ENCODE data around the gene CRIM1. TPM values are rescaled to one million over a fixed set of nuclear protein-coding genes. Genes with fewer than 3 reads are reported as not detected.
A peak's percentile ranks its signal among the peaks of the same experiment; 100 is the strongest.

CRIM1 gene
- total RNA-seq, 6 donors from 2014 or later, result 74.7 to 128 (median 110) TPM

DNA sequence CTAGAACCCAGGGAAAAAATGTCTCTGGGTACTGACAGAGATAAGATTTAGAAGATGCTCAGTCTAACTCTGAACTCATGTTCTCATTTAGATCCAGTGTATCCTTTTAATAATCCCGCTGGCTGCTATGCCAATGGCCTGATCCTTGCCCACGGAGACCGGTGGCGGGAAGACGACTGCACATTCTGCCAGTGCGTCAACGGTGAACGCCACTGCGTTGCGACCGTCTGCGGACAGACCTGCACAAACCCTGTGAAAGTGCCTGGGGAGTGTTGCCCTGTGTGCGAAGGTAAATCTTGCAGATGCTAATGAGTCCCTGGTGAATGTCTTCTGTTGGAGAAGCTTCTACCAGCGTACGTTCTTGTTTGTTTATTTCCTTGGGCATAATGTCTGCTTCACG, 123.8 kb downstream of the CRIM1 start:
- TF ChIP-seq EP300 (IDR thresholded peaks at IDR 0.05) (no peak), POLR2A (IDR thresholded peaks at IDR 0.05) (no peak), POLR2AphosphoS5 (IDR thresholded peaks at IDR 0.05) (no peak)
- TF ChIP-seq, protein P1, sequence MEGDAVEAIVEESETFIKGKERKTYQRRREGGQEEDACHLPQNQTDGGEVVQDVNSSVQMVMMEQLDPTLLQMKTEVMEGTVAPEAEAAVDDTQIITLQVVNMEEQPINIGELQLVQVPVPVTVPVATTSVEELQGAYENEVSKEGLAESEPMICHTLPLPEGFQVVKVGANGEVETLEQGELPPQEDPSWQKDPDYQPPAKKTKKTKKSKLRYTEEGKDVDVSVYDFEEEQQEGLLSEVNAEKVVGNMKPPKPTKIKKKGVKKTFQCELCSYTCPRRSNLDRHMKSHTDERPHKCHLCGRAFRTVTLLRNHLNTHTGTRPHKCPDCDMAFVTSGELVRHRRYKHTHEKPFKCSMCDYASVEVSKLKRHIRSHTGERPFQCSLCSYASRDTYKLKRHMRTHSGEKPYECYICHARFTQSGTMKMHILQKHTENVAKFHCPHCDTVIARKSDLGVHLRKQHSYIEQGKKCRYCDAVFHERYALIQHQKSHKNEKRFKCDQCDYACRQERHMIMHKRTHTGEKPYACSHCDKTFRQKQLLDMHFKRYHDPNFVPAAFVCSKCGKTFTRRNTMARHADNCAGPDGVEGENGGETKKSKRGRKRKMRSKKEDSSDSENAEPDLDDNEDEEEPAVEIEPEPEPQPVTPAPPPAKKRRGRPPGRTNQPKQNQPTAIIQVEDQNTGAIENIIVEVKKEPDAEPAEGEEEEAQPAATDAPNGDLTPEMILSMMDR (IDR thresholded peaks at IDR 0.05), result no peak
- WGBS, 2 donors, result 96 to 99% methylated on average over 16 of the region's 16 CpGs
- Histone ChIP-seq H3K27me3 (no peaks in the 10 kb centered on the region), H3K27ac (no peak overlapping the region), H3K9me3 (peaks cover 16 to 22% (median 17%) of the 10 kb centered on the region in 4 donors), H3K4me1 (peaks cover 14 to 35% (median 20%) of the 10 kb centered on the region in 4 donors), H3K36me3 (peaks cover 4 to 49% (median 16%) of the 10 kb centered on the region in 4 donors), H3K4me3 (no peak overlapping the region)
- DNase-seq (peak in 1 of 2 donors; percentile 53), ATAC-seq (ENCODE audit: low FRiP score in 2 of 2) (no peak)

DNA sequence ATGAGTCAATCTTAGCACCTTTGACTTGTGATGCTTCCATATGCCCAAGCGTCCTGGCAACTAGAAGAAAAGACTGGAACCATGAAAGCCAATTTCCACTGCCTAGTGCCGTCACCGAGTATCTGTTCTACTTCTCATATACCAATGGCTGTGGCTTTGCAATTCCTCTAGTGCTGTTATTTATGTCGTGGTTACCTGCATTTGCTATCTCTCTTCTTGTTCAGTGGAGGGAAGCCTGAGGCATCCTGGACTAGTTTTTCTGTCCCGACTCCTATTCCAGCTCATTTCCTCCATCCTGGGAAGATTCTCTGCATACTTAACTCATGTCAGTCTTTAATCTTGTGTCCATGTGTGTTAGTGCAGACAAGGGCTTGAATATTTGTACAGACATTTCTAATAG, 124.5 kb downstream of the CRIM1 start:
- 84 to 88% methylated on average over 5 of the region's 5 CpGs for WGBS, 2 donors
- Histone ChIP-seq H3K27ac (no peak overlapping the region), H3K9me3 (peaks cover 9 to 15% (median 12%) of the 10 kb centered on the region in 4 donors), H3K4me3 (no peak overlapping the region), H3K27me3 (no peaks in the 10 kb centered on the region), H3K36me3 (peaks cover 4 to 47% (median 16%) of the 10 kb centered on the region in 4 donors), H3K4me1 (peaks cover 14 to 41% (median 23%) of the 10 kb centered on the region in 4 donors)
- ATAC-seq (ENCODE audit: low FRiP score in 2 of 2), result no peak
- TF ChIP-seq, protein P1 (IDR thresholded peaks at IDR 0.05), result no peak
- no peak for TF ChIP-seq POLR2A (IDR thresholded peaks at IDR 0.05)
- no peak for TF ChIP-seq POLR2AphosphoS5 (IDR thresholded peaks at IDR 0.05)
- TF ChIP-seq EP300 (IDR thresholded peaks at IDR 0.05), result no peak
- no peak for DNase-seq

DNA sequence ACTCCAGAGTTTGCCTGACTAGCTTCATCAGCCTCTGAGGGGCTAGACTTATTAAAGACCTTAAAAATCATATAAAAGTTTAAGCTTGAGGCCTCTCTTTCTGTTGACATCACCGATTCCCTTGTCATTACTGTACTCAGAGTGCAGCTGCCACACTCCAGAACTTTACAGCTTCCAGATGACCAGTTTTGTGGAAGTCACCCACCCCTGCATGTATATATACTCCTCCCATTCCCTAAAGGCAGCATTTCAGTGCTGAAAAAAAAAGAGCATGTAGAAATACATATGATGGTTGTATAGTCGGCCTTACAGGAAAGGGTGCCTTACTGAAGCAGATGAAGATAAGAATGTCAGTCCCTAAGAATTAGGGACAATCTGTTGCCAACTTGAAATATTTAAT, 125.1 kb downstream of the CRIM1 start:
- 90 to 94% methylated on average over 2 of the region's 2 CpGs for WGBS, 2 donors
- H3K4me1 ChIP-seq, result peaks cover 14 to 45% (median 26%) of the 10 kb centered on the region in 4 donors
- H3K27ac ChIP-seq, result no peak overlapping the region

DNA sequence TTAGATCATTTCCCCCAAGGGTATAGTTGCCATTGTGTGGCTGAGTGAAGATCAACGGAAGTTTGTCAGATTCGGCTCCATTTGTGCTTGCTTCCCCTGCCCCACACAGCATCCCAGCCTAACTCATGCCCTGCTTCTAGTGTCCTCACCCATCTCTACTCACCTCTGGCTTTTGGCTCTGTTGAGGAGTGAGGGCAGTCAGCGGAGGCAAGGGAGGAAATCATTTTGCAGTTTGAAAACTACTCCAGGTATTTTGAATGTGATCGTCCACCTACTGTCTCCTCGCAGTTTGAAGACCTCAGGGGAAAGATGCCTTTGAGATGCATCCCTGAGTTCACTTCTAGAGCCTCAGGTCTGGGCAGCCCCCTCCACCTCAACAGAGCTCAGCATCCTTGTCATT, 126.1 kb downstream of the CRIM1 start:
- no peak for ATAC-seq (ENCODE audit: low FRiP score in 2 of 2)
- H3K27ac ChIP-seq, result no peak overlapping the region

More for the DNA sequence above, 125.1 kb downstream of the CRIM1 start:
- DNase-seq (no peak), ATAC-seq (ENCODE audit: low FRiP score in 2 of 2) (no peak)
- peaks cover 4 to 10% (median 6%) of the 10 kb centered on the region in 4 donors for H3K9me3 ChIP-seq
- no peaks in the 10 kb centered on the region for H3K27me3 ChIP-seq
- TF ChIP-seq, protein P1 (IDR thresholded peaks at IDR 0.05), result no peak
- TF ChIP-seq POLR2AphosphoS5 (IDR thresholded peaks at IDR 0.05), result no peak
- no peak for TF ChIP-seq EP300 (IDR thresholded peaks at IDR 0.05)
- no peak for TF ChIP-seq POLR2A (IDR thresholded peaks at IDR 0.05)
- H3K4me3 ChIP-seq, result no peak overlapping the region
- peaks cover 4 to 47% (median 16%) of the 10 kb centered on the region in 4 donors for H3K36me3 ChIP-seq

More for the DNA sequence above, 126.1 kb downstream of the CRIM1 start:
- H3K4me1 ChIP-seq, result peaks cover 22 to 55% (median 34%) of the 10 kb centered on the region in 4 donors
- no peaks in the 10 kb centered on the region for H3K27me3 ChIP-seq
- peaks cover 0 to 2% (median 0%) of the 10 kb centered on the region in 4 donors for H3K9me3 ChIP-seq
- H3K36me3 ChIP-seq, result peaks cover 4 to 39% (median 16%) of the 10 kb centered on the region in 4 donors
- no peak overlapping the region for H3K4me3 ChIP-seq
- TF ChIP-seq, protein P1 (IDR thresholded peaks at IDR 0.05), result no peak
- TF ChIP-seq EP300 (IDR thresholded peaks at IDR 0.05), result no peak
- no peak for TF ChIP-seq POLR2A (IDR thresholded peaks at IDR 0.05)
- TF ChIP-seq POLR2AphosphoS5 (IDR thresholded peaks at IDR 0.05), result no peak
- no peak for DNase-seq
- WGBS, 2 donors, result 94 to 95% methylated on average over 5 of the region's 5 CpGs

Data from upper lobe of left lung (tissue), 6 donors.